SH-SY5Y (cell line): ENCODE data around the gene CARD10.

Experiments
- GATA2 ChIP-seq: IDR thresholded peaks from 2 replicates; pipeline ENCODE4 v1.6.1; 2011; ENCODE audit warnings: mild to moderate bottlenecking, low read depth, low read length
- GATA3 ChIP-seq: IDR thresholded peaks from 2 replicates; pipeline ENCODE4 v1.6.1; 2011; ENCODE audit warnings: low read depth, mild to moderate bottlenecking, low read length, moderate library complexity

GRCh38 chr22:37485395-37486223 is 33.6 kb downstream of the CARD10 start:
- no peak for TF ChIP-seq GATA3
- TF ChIP-seq GATA2 = no peak
